GM23338 (cell line): Measurements from ENCODE around the gene HNRNPC.

Experiments used
- EZH2 ChIP-seq: fragments of 200-600 bp; sonication (generic); IDR thresholded peaks from one replicate; pipeline ENCODE4 v1.8.0; 2017; ENCODE audit warnings: antibody characterized with exemption, mild to moderate bottlenecking, low read depth; ENCODE audit not compliant: unreplicated experiment
- POLR2AphosphoS5 ChIP-seq: IDR thresholded peaks from 2 replicates; pipeline ENCODE4 v1.6.1; 2016; ENCODE audit warnings: antibody characterized with exemption, low read depth
- ZNF114 ChIP-seq: fragments of 250-450 bp; sonication (Bioruptor Pico); IDR thresholded peaks from 2 replicates; pipeline ENCODE4 v1.5.0; 2020; ENCODE audit warnings: mild to moderate bottlenecking, moderate library complexity
- TF ChIP-seq, protein P1 (sequence below), 2 experiments: fragments of 200-600 bp in 1 of 2; sonication (generic) in 1 of 2; conservative IDR thresholded peaks; 2 replicates each; pipeline versions ENCODE4 v1.5.1 to v1.6.1; 2016 to 2017; ENCODE audit warnings: antibody characterized with exemption in 2 of 2, low read depth in 2 of 2, mild to moderate bottlenecking in 2 of 2, moderate library complexity in 1 of 2

DNA sequence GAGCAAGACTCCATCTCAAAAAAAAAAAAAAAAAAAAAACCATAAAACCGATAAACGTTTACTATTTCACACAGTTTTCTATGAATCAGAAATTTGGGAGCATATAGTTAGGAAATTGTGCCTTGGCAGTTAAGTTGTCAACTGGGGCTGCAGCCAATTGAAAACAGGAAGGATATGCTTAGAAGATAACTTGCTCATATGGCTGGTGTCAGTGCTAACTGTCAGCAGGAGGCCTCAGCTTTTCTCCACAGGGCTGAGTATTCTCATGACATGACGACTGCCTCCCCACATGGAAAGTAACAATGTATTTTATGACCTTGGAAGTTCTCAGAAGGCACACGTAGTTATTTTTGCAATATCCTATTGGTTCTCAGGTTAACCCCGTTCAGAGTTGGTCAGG lies 83.8 kb downstream of the HNRNPC start:
- TF ChIP-seq EZH2 (no peak), ZNF114 (CRISPR knock-in tag) (no peak), POLR2AphosphoS5 (no peak)
- TF ChIP-seq, protein P1, sequence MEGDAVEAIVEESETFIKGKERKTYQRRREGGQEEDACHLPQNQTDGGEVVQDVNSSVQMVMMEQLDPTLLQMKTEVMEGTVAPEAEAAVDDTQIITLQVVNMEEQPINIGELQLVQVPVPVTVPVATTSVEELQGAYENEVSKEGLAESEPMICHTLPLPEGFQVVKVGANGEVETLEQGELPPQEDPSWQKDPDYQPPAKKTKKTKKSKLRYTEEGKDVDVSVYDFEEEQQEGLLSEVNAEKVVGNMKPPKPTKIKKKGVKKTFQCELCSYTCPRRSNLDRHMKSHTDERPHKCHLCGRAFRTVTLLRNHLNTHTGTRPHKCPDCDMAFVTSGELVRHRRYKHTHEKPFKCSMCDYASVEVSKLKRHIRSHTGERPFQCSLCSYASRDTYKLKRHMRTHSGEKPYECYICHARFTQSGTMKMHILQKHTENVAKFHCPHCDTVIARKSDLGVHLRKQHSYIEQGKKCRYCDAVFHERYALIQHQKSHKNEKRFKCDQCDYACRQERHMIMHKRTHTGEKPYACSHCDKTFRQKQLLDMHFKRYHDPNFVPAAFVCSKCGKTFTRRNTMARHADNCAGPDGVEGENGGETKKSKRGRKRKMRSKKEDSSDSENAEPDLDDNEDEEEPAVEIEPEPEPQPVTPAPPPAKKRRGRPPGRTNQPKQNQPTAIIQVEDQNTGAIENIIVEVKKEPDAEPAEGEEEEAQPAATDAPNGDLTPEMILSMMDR (conservative IDR thresholded peaks at IDR 0.05; ENCODE audit: low read depth in 2 of 2) = no peak
